ENCODE measurements around the gene C1QTNF1. TPM values are rescaled to one million over a fixed set of nuclear protein-coding genes. Genes with fewer than 3 reads are reported as not detected.

The C1QTNF1 gene
- total RNA-seq, 1 donor: 13.8 TPM

GRCh38 chr17:79074649-79075445, 50.9 kb downstream of the C1QTNF1 start, which contains the start of gene ENGASE:
Gene ENGASE (plus strand): TSS chr17:79074824. CDS start chr17:79074945, 121 bp downstream.
- H3K27ac ChIP-seq (ENCODE audit: low read depth, low read length): peak within 1 kb of the TSS; percentile 39
- H3K27me3 ChIP-seq (ENCODE audit: insufficient read depth, low read length): peaks cover 4% of the 10 kb centered on the region
- H3K9me3 ChIP-seq (ENCODE audit: low read depth, low read length): no peaks in the 10 kb centered on the region
- H3K4me2 ChIP-seq (ENCODE audit: insufficient read depth, low read length): peak within 1 kb of the TSS; percentile 84
- H3K4me1 ChIP-seq (ENCODE audit: insufficient read depth, low read length): peaks cover 6% of the 10 kb centered on the region
- no peaks in the 10 kb centered on the region for H3K79me2 ChIP-seq (ENCODE audit: insufficient read depth, low read length)
- DNase-seq (ENCODE audit: insufficient read length, low spot score, missing footprints): peak; percentile 100
- H3K4me3 ChIP-seq (ENCODE audit: insufficient read depth, low read length): peak within 1 kb of the TSS; percentile 86
- no peak for TF ChIP-seq CTCF (IDR thresholded peaks at IDR 0.05; ENCODE audit: extremely low read depth, low read depth, low read length)
- H4K20me1 ChIP-seq (ENCODE audit: insufficient read depth, low read length): no peaks in the 10 kb centered on the region
- peak within 1 kb of the TSS; percentile 82 for H2AFZ ChIP-seq (ENCODE audit: low read length)
- H3K36me3 ChIP-seq (ENCODE audit: insufficient read depth, low read length): no peaks in the 10 kb centered on the region

- Histone ChIP-seq H3K27me3 (ENCODE audit: insufficient read depth, low read length) (no peaks in the 10 kb centered on the region), H3K4me2 (ENCODE audit: insufficient read depth, low read length) (peak overlapping the region; percentile 84), H3K4me1 (ENCODE audit: insufficient read depth, low read length) (peaks cover 6% of the 10 kb centered on the region), H3K9me3 (ENCODE audit: low read depth, low read length) (no peaks in the 10 kb centered on the region), H2AFZ (ENCODE audit: low read length) (peak overlapping the region; percentile 75), H3K79me2 (ENCODE audit: insufficient read depth, low read length) (no peaks in the 10 kb centered on the region), H3K36me3 (ENCODE audit: insufficient read depth, low read length) (peaks cover 2% of the 10 kb centered on the region), H4K20me1 (ENCODE audit: insufficient read depth, low read length) (no peaks in the 10 kb centered on the region), H3K4me3 (ENCODE audit: insufficient read depth, low read length) (peak overlapping the region; percentile 86), H3K27ac (ENCODE audit: low read depth, low read length) (peak overlapping the region; percentile 39)
- no peak for TF ChIP-seq CTCF (IDR thresholded peaks at IDR 0.05; ENCODE audit: extremely low read depth, low read depth, low read length)
- DNase-seq (ENCODE audit: insufficient read length, low spot score, missing footprints): peak; percentile 39
Observed at GRCh38 chr17:79075446-79075750, 51.4 kb downstream of the C1QTNF1 start.

GRCh38 chr17:79075861-79076406, 52.0 kb downstream of the C1QTNF1 start:
- Histone ChIP-seq H3K27ac (ENCODE audit: low read depth, low read length) (no peak overlapping the region), H2AFZ (ENCODE audit: low read length) (no peak overlapping the region), H3K4me1 (ENCODE audit: insufficient read depth, low read length) (peaks cover 6% of the 10 kb centered on the region), H3K9me3 (ENCODE audit: low read depth, low read length) (no peaks in the 10 kb centered on the region), H3K79me2 (ENCODE audit: insufficient read depth, low read length) (no peaks in the 10 kb centered on the region), H3K27me3 (ENCODE audit: insufficient read depth, low read length) (no peaks in the 10 kb centered on the region), H4K20me1 (ENCODE audit: insufficient read depth, low read length) (no peaks in the 10 kb centered on the region), H3K4me2 (ENCODE audit: insufficient read depth, low read length) (peak overlapping the region; percentile 84), H3K36me3 (ENCODE audit: insufficient read depth, low read length) (peaks cover 6% of the 10 kb centered on the region), H3K4me3 (ENCODE audit: insufficient read depth, low read length) (peak overlapping the region; percentile 86)
- peak; percentile 80 for DNase-seq (ENCODE audit: insufficient read length, low spot score, missing footprints)
- TF ChIP-seq CTCF (IDR thresholded peaks at IDR 0.05; ENCODE audit: extremely low read depth, low read depth, low read length): no peak

- Histone ChIP-seq H4K20me1 (ENCODE audit: insufficient read depth, low read length) (peaks cover under 1% of the 10 kb centered on the region), H3K79me2 (ENCODE audit: insufficient read depth, low read length) (no peaks in the 10 kb centered on the region), H3K4me3 (ENCODE audit: insufficient read depth, low read length) (no peak overlapping the region), H3K9me3 (ENCODE audit: low read depth, low read length) (no peaks in the 10 kb centered on the region), H3K36me3 (ENCODE audit: insufficient read depth, low read length) (peaks cover 6% of the 10 kb centered on the region), H3K27ac (ENCODE audit: low read depth, low read length) (no peak overlapping the region), H3K4me1 (ENCODE audit: insufficient read depth, low read length) (peaks cover 6% of the 10 kb centered on the region), H3K27me3 (ENCODE audit: insufficient read depth, low read length) (no peaks in the 10 kb centered on the region), H3K4me2 (ENCODE audit: insufficient read depth, low read length) (no peak overlapping the region), H2AFZ (ENCODE audit: low read length) (no peak overlapping the region)
- TF ChIP-seq CTCF (IDR thresholded peaks at IDR 0.05; ENCODE audit: extremely low read depth, low read depth, low read length): no peak
- peak; percentile 55 for DNase-seq (ENCODE audit: insufficient read length, low spot score, missing footprints)
Observed at GRCh38 chr17:79077587-79077986, 53.6 kb downstream of the C1QTNF1 start.
